Caki2 (cell line): Measurements from ENCODE around the gene SELENOO. TPM values are rescaled to one million over a fixed set of nuclear protein-coding genes. Genes with fewer than 3 reads are reported as not detected.

Experiments used
- DNase-seq: peaks from one replicate; pipeline ENCODE4 v3.0.0-alpha.2; 2015; ENCODE audit warnings: low read depth
- in situ Hi-C: cut with HindIII; loops from 2 replicates; pipeline ENCODE4 v1.10.0; 2016; ENCODE audit warnings: low sequenced_read_pairs, low pct_unique_long_range_greater_than_20kb, mixed read lengths
- total RNA-seq: library from RNA; depleted of rRNA; stranded (reverse); fragments of >200 nt; shearing (Covaris generic); gene quantifications from 2 replicates; pipeline ENCODE4 v1.2.3, GENCODE V29; 2014; ENCODE audit warnings: low replicate concordance

Gene SELENOO
- total RNA-seq, 1 experiment from 2014 or later = 61.6 TPM

- in situ Hi-C loops = no loop called here
- no peak for DNase-seq
Observed at GRCh38 chr22:50220603-50221409, 20.0 kb downstream of the SELENOO start.

GRCh38 chr22:50221410-50222300, 20.8 kb downstream of the SELENOO start:
- in situ Hi-C loops = no loop called here
- no peak for DNase-seq

- in situ Hi-C loops = no loop called here
Observed at GRCh38 chr22:50222508-50222907, 21.7 kb downstream of the SELENOO start.

GRCh38 chr22:50224071-50224470, 23.3 kb downstream of the SELENOO start:
- DNase-seq = no peak
- in situ Hi-C loops = no loop called here

More at GRCh38 chr22:50222508-50222907, 21.7 kb downstream of the SELENOO start:
- no peak for DNase-seq

GRCh38 chr22:50225200-50225969, 24.6 kb downstream of the SELENOO start:
- no peak for DNase-seq
- in situ Hi-C loops = no loop called here

- in situ Hi-C loops = no loop called here
Observed at GRCh38 chr22:50226063-50226874, 25.5 kb downstream of the SELENOO start.

GRCh38 chr22:50226875-50227165, 26.0 kb downstream of the SELENOO start:
- DNase-seq = no peak
- in situ Hi-C loops = no loop called here

More at GRCh38 chr22:50226063-50226874, 25.5 kb downstream of the SELENOO start:
- no peak for DNase-seq

GRCh38 chr22:50227579-50228215, 26.9 kb downstream of the SELENOO start:
- in situ Hi-C loops = no loop called here
- DNase-seq = no peak

- DNase-seq = no peak
- in situ Hi-C loops = no loop called here
Observed at GRCh38 chr22:50228366-50228765, 27.6 kb downstream of the SELENOO start.

- no peak for DNase-seq
- in situ Hi-C loops = no loop called here
Observed at GRCh38 chr22:50229370-50229769, 28.6 kb downstream of the SELENOO start.

GRCh38 chr22:50232481-50233151, 31.8 kb downstream of the SELENOO start:
- in situ Hi-C loops = no loop called here
- no peak for DNase-seq

GRCh38 chr22:50233223-50233622, 32.4 kb downstream of the SELENOO start:
- no peak for DNase-seq
- in situ Hi-C loops = no loop called here

GRCh38 chr22:50236731-50237409, 36.1 kb downstream of the SELENOO start:
- DNase-seq = no peak
- in situ Hi-C loops = no loop called here

GRCh38 chr22:50238755-50239154, 37.9 kb downstream of the SELENOO start:
- in situ Hi-C loops = no loop called here
- DNase-seq = no peak

- no peak for DNase-seq
- in situ Hi-C loops = no loop called here
Observed at GRCh38 chr22:50242406-50242949, 41.7 kb downstream of the SELENOO start.

GRCh38 chr22:50243685-50244419, 43.0 kb downstream of the SELENOO start:
- DNase-seq = peak; percentile 21
- in situ Hi-C loops = no loop called here
